NCI-H2029 treated with DMSO at 0.1 percent for 48 hours (cell line): ENCODE measurements around the gene VAMP4.
"Not testable (repeated sequence)": the region's sequence is repeated elsewhere in the genome, so short reads cannot be mapped to it uniquely, and the experiment has no call there.

Source experiments
- DNase-seq: peaks from one replicate; lab custom pipeline; 2025; lab: John Stamatoyannopoulos, UW

VAMP4 gene

DNA sequence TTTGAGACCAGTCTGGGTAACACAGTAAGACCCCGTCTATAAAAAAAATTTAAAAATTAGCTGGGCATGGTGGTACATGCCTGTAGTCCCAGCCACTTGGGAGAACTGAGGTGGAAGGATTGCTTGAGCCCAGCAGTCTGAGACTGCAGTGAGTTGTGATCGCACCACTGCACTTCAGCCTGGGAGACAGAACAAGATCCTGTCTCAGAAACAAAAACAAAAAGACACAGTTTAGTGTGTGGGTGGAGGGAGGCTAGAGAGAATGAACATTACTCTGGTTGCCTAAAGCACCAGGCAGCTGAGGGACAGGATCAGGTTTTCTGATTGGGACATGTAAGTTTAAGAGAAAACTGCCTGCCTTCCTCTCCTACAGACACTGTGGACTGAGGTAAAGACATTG lies 42.3 kb downstream of the VAMP4 start:
- DNase-seq = no peak

DNA sequence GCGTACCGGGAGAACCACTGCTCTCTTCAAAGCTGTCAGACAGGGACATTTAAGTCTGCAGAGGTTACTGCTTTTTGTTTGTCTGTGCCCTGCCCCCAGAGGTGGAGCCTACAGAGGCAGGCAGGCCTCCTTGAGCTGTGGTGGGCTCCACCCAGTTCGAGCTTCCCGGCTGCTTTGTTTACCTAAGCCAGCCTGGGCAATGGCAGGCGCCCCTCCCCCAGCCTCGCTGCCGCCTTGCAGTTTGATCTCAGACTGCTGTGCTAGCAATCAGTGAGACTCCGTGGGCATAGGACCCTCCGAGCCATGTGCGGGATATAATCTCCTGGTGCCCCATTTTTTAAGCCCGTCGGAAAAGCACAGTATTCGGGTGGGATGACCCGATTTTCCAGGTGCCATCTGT lies 46.1 kb downstream of the VAMP4 start:
- DNase-seq = not testable (repeated sequence)

DNA sequence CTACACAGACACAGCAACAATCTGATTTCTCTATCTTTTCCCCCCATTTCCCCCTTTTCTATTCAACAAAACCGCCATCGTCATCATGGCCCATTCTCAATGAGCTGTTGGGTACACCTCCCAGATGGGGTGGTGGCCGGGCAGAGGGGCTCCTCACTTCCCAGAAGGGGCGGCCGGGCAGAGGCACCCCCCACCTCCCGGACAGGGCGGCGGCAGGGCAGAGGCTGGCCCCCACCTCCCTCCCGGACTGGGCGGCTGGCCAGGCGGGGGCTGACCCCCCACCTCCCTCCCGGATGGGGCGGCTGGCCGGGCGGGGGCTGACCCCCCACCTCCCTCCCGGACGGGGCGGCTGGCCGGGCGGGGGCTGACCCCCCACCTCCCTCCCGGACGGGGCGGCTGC lies 48.3 kb downstream of the VAMP4 start:
- DNase-seq = not testable (repeated sequence)

DNA sequence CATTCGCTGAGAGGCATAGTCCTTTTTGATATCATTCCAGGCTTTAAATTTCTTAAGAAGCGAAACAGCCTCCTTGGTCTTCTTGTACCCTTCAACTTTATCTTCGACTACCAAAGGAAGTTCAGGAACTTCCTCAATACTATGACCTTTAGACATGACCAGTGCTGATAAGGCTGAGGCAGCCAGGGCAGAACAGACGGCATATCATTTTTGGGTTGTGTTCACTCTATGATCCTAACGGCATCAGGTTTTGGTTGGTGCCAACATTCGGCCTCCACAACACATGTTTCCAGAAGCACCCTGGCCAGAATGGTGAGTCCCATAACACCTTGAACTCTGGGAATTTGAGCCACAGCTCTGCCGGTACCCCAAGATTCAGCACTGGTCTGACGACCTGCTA lies 58.0 kb downstream of the VAMP4 start:
- no peak for DNase-seq

DNA sequence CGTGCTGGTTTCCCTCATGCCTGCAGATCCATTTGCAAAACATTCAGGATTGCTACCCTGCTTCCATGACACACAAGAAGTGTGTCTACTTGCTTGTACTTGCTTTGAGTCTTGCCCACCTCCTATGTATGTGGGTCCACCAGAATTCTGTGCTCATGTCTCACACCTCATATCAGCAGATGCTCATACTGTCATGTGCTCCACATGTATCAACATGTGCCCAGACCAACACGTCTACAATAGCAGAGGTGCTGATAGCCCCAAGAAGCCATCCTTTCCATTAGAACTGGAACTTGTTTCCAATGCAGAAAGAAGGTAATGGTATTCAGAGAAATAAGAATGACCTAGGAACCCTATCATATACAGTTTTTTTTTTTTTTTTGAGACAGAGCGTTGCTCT lies 61.5 kb downstream of the VAMP4 start:
- no peak for DNase-seq

DNA sequence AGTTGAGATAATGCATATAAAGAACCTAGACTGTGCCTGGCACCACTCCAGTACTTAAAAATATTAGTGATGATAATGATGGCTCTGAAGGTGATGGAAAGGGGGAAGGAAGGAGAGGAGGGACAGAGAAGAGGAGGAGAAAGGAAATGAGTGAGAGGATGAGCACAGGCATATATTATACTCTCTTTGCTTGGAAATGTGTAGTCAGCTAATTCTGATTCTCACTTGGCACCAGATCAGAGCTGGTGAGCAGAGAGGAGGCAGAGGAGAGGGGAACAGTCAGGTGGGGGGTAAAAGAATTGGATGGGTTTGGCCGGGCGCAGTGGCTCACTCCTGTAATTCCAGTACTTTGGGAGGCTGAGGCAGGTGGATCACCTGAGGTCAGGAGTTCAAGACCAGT lies 65.0 kb downstream of the VAMP4 start:
- DNase-seq = no peak

DNA sequence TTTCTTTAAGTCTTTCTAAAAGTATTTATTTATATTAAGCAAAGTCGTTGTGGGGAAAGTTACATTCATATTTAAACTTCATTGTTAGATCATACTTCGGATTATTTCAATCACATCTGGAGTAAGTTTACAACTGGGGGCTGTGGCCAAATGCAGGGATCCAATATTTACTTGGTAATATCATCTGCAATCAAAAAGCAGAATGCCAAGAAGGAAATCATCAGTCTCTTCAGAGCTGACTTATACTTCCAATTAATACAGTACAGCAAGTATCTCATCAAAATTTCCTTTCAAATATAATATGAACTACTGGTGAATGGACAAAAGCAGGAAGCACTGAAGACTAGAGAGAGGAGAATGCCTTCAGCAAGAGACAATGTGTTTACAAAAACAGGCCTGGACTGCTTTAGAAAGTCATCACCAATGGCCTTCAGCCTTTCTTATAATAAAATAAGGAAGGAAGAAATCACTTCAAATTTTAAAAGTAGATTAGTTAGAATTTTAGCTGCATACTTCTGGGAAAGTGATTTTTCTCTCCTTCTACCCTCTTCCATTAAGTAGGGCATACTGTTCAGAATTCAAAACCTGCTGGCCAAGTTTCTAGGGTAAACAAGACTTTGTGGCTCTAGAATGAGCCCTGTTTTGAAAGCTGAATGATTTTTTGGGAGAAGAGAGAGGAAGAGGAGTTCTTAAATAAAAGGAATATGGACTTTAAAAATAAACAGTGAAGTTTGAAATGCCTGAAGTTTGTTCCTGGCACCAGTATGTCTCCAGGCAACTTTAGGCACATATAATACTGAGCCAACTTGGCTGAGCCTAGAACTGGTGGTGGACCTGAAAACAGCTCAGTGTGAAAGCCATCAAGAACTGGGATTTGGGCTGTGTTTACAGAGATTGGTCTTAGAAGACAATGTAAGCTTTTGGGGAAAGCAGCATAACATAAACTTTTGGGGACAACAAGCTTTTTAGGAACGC lies 67.1 kb downstream of the VAMP4 start:
- DNase-seq = no peak

DNA sequence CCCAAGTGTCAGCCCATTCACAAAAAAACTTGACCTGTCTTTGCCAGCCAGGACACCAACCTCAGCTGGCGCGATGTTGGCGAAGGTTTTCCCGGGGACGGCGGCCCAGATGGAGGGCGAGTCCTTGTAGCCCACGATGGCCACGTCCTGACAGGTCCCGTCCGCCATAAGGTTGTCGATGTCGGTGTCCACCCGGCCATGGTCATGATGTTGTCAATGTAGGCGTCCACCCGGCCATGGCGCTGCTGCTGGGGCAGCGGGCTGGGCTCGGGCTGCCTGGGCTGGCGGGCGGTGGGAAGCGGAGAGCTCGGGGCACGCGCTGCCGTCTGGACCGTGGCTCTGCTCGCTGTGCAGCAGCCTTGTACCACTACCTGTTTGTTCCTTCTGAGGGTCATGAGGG lies 71.1 kb downstream of the VAMP4 start:
- no peak for DNase-seq

DNA sequence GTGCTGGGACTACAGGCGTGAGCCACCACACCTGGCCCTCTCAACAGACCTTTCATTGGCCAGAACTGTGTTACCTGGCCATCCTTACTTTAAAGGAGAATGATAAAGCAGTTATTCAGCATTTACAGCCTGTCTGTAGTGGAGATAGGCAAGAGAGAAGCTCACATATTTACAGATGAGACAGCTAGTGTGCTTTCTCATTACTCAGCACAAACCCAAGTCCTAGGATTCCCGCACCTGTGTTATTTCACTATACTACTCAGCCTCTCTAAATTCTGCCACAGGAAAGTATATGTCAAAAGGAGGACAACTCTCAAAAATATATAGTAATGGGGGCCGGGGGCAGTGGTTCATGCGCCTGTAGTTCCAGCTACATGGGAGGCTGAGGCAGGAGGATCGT lies 73.5 kb downstream of the VAMP4 start:
- no peak for DNase-seq

DNA sequence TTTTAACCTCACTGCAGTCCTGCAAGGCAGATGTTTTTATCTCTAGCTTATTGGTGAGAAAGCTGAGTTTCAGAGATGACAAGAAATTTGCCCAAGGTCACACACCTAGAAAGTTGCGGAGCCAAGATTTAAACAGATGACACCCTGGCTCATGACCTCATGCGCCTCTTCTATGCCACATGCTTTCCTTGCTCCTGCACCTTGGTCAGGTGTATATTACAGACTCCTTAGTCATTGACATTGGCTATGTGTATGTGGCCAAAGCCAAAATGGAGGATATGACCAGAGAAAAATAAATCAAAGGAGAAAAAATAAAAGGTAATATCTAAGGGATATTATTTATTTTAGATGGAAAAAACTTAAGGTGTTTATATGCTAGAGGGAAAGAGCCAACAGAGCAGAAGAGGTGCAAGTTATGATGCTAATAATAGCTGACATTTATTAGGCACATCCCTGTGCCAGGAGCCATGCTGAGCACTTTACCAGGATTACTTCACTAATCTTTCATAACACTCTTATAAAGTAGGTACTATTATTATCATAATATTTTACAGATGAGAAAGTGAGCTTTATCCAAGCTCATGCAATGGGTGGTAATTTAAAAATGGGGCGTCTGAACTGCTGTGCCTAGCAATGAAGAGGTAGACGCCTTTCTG lies 75.6 kb downstream of the VAMP4 start:
- no peak for DNase-seq

DNA sequence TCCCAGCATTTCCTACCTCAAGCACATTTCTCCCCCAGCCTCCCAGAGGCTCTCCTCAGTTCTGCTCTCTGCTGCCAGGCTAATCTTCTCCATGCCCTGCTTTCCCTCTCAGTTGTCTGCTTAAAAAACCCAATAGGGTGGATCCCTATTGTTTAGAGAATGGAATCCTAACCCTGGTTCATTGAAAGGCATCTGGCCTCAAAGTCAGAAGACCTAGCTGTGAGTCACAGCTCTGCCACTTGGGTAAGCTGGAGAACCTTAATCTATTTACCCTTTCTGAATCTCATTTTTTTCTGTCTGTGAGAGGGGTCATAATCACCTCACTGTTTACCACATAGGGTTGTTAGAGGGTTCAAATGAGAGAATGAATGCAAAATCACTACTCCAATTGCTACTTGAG lies 76.9 kb downstream of the VAMP4 start:
- DNase-seq = no peak

DNA sequence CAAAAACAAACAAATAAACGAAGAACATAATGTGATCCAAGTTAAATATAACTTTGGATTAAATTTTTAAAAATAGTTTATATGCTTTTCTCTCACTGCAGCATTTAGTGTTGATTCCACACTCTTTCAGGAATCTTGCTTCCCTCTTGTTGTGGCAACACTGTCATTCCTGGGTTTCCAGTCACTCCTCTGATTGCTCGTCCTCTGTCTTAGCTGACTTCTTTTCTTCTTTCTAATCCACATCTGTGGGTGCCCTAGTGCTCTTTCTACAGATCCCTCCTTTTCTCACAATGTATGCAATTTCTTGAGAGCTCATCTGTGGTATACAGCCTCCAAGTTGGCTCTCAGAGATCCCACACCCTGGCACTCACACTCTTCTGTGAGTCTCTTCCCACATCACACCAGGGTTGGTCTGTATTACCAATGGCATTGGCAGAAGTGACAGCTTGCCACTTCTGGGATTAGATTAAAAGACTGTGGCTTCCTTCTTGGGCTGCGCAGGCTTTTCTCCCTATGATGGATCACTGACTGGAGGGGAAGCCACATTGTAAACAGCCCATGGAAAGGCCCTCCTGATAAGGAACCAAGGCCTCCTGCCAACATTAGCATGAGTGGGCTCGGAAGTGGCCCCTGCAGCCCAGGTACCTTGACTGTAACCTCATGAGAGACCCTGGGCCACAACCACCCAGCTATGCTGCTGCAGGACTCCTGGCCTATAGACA lies 77.8 kb downstream of the VAMP4 start:
- no peak for DNase-seq

DNA sequence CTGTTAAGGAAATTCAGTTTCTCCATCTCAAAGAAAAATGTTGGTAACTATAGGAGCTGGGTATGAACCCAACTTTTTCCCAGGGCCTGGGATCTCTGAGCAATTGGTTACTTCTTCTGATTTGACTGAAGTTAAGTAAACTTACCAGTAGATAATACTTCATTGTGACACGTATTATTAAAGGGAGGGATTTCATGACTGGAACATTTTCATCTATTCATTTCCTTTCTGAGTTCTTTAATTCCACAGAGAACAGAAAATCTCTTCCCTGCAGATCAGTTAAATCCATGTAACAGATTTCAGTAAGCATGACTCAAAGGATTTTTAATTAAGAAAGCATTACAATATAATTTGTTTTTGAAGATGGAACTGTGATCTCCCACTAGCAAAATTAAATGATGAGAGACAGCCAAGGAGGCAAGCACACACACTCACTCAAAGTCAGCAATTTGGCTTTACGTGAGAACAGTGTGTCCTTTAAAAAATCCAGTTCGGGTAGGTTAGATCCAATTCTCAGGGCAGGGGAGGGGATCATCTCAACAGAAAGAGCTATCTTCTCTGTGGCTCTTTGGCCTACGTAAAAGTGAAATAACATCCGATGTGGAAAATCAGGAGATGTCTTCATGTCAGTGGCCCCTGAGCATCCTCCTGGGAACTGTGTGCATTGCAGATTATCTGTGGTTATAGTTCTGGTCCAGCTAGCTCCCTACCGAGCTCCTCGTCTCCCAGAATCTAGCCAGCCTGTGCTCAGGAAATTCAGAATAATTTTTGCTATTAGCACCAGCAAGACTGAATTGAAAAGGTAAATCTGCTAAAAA lies 78.6 kb downstream of the VAMP4 start:
- DNase-seq = no peak

DNA sequence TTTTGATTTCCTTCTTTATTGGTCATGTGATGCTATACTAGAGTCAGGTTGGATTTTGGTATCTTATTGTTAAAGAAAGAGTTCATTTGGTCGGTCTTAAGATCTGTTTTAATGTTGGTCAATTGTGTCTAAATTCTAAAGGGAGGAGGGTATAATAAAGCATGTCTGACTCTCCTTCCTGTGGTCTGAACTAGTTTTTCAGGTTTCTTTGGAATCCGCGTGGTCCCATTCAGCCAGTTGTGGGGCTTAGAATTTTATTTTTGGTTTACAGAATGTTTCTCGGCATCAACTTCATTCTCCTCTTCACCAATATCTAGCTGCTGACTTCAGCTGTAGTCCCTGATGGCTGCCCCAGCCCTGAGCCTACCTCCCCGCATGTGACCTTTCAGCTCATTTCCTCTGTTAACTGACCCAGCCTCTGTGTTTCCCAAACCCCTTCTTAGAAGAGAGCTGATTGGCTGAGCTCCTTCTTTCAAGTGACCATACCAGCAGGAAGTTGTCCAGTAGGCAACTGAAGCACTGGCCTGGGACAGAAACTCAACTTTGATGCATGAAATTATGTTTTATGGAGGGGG lies 80.7 kb downstream of the VAMP4 start:
- no peak for DNase-seq

DNA sequence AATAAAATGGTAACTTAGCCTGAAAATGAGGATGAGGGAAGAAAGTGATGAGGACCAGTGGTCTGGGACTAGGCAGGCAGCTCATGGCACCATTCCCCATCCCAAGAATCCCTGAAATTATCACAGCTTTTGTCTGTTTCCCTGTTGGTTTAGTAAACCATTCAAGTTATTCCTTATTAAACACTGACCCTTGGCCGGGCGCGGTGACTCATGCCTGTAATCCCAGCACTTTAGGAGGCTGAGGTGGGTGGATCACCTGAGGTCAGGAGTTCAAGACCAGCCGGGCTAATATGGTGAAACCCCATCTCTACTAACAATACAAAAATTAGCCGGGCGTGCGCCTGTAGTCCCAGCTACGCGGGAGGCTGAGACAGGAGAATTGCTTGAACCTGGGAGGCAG lies 85.7 kb downstream of the VAMP4 start:
- DNase-seq = not testable (repeated sequence)

DNA sequence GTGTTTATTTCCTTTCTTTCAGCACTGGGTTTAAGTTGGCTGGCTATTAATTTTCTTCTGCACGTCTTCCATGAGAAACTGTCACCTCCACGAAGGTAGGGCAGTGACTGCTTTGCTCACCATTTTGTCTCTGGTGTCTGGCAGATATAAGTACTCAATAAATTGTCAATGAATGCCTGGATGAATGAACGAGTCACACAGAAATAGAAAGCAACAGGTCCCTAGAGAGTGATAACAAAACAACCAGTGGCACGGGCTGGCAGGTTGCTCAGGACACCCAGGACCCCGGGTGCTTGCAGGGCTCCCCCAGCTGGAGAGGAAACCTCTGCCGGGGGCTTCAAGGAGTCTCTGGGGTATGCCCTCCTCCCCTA lies 86.1 kb downstream of the VAMP4 start:
- DNase-seq = no peak

DNA sequence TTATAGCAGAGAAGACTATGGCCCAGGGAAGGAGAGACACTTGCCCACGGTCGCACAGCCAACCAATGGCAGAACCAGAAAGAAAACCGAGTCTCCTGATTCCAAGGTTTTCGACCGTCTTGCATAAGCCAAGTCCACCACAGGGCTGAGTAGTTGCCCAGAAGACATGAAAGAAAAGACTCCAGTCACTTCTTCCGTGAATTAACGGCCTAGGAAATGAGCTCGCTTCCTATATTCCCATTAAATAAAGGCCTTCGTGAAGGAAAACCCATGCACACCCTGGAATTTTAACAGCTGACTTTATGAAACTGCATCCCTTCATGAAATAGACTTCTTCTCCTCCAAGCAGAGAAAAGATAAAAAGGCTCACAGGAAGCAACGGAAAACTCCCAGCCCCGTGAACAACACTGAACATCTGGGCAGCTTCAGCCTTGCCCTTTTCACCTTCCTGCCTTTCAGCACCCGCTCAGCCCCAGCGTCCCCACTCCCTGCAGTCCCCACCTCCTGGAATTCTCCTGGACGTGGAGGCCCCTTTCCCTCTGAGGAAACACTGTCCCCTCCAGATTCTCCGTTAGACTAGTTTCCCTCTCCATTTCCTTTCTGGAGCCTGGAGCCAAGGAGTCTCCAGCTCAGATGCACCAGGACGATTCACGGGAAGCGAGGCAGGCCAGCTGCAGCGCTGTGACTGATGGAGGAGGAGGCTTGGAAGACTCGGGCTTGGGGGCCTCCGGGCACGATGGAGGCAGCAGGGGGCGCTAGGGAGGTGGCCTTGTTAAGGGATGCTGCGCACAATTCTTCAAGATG lies 86.7 kb downstream of the VAMP4 start:
- no peak for DNase-seq

DNA sequence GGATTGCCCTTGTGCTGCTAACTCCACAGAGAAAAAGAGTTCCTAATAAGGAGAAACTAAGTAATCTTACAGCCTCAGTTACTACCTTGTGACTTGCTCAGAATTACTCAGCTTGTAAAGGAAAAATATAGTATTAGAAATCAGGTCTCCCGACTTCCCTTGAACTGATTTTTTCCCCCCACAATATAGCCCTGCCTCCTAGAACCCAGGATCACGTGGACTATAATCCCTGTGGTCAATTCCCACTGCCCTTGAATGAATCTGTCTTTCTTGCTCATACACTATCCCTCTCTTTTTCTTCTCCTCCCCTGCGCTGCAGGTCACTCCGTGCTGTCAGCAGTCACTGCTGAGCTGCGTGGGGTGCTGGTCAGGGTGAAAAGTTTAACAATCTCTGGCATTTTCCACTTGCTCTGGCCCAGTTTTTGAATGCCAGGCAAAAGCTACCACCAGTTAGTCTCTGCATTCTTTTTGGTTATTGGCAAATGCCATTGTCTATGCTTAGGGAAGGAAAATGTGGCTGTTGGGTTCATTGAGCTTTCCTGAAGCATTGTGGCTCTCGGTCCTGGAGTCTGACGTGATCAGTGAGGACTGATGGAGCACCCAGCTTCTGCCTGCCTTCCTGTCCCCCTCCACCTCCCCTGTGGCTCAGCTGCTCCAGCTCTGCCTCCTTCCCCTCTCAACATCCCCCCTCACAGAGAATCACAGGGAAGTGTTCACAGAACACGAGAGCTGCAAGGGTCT lies 87.5 kb downstream of the VAMP4 start:
- no peak for DNase-seq

DNA sequence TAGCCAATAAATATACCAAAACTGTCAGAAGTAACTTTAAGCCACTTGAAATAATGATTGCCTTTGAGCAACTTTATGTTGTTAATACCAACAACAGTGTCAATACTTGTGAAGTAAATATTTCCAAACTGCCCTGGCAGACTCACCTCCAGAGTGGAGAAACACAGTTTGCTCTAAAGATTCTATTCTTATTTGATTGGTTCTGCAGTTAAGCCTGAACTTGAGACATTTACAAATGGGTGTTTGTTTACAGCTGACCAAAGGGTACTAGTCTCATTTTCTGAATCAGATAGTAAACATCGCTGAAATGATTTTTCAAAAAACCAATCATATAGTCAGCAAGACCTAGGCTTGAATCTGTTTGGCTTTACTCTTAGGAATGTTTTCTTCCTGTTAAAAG lies 88.1 kb downstream of the VAMP4 start:
- no peak for DNase-seq

DNA sequence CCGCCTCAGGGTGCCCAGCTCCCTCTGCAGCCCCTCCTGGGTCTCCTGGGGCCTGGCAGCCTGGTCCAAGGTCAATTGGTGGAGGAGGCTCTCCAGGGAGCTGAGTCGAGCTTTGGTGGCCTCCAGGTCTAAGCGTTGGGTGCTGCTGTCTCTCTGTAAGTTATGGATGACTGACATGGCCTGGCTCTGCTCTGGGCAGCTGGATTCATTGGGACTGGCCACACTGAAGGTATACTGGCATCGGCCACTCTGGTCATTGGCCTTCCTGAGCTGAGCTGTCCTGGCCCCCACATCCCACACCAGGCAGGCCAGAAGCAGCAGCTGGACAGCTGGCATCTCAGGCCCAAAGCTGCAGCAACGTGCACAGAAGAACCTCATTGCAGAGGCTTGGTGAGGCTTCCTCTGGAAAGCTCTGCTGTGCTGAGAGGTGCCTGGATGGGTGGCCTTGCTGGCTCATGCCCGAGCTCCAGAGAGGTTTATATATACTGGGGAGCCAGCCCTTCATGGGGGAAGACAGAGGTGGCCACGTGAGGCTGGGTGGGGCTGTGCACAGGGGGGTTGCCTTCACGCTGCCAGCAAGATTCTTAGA lies 89.5 kb downstream of the VAMP4 start, which contains the start of gene MYOC:
Gene MYOC (minus strand): TSS at position 455 of the 589 bp plus-strand sequence. CDS start 77 bp downstream, at position 378.
- DNase-seq = no peak
